Coronary artery (tissue), 2 donors: ENCODE data around the gene NCKAP5.

Source experiments
- DNase-seq: peaks from one replicate; pipeline ENCODE4 v3.0.0-alpha.2; 2017; ENCODE audit warnings: low spot score
- H3K27ac ChIP-seq, 2 donors: fragments of 200-600 bp; sonication (generic); one replicate each; pipeline ENCODE4 v1.5.1; 2016 to 2019
- H3K4me3 ChIP-seq: fragments of 200-600 bp; sonication (generic); 2 replicates; pipeline ENCODE4 v1.5.1; 2016; ENCODE audit warnings: mild to moderate bottlenecking, moderate library complexity
- CTCF ChIP-seq: fragments of 200-600 bp; sonication (generic); IDR thresholded peaks from one replicate; pipeline ENCODE4 v1.5.1; 2019; ENCODE audit warnings: antibody characterized with exemption

Gene NCKAP5

GRCh38 chr2:132665401-132666140 lies 902.7 kb downstream of the NCKAP5 start:
- TF ChIP-seq CTCF: no peak
- Histone ChIP-seq H3K27ac (no peak overlapping the region), H3K4me3 (no peak overlapping the region)
- no peak for DNase-seq

GRCh38 chr2:132664096-132664495 lies 904.2 kb downstream of the NCKAP5 start:
- no peak overlapping the region for H3K27ac ChIP-seq
- DNase-seq: no peak
- no peak overlapping the region for H3K4me3 ChIP-seq
- no peak for TF ChIP-seq CTCF

GRCh38 chr2:132662732-132663131 lies 905.5 kb downstream of the NCKAP5 start:
- no peak for DNase-seq
- Histone ChIP-seq H3K4me3 (no peak overlapping the region), H3K27ac (no peak overlapping the region)
- TF ChIP-seq CTCF: no peak

- DNase-seq: no peak
- Histone ChIP-seq H3K27ac (no peak overlapping the region), H3K4me3 (no peak overlapping the region)
- no peak for TF ChIP-seq CTCF
Observed at GRCh38 chr2:132659331-132659730, 908.9 kb downstream of the NCKAP5 start.

GRCh38 chr2:132656266-132656975 lies 911.8 kb downstream of the NCKAP5 start:
- H3K27ac ChIP-seq: no peak overlapping the region
- TF ChIP-seq CTCF: no peak
- no peak overlapping the region for H3K4me3 ChIP-seq
- no peak for DNase-seq

GRCh38 chr2:132654968-132655367 lies 913.3 kb downstream of the NCKAP5 start:
- no peak overlapping the region for H3K27ac ChIP-seq
- no peak overlapping the region for H3K4me3 ChIP-seq
- no peak for TF ChIP-seq CTCF
- DNase-seq: no peak

GRCh38 chr2:132654335-132654734 lies 913.9 kb downstream of the NCKAP5 start:
- H3K4me3 ChIP-seq: no peak overlapping the region
- DNase-seq: no peak
- no peak overlapping the region for H3K27ac ChIP-seq
- TF ChIP-seq CTCF: no peak
